ENCODE measurements around the gene PRICKLE2. TPM values are rescaled to one million over a fixed set of nuclear protein-coding genes. Genes with fewer than 3 reads are reported as not detected.

Gene PRICKLE2
- total and polyA plus RNA-seq, 4 donors: 0.89 to 8.0 (median 3.2) TPM

DNA sequence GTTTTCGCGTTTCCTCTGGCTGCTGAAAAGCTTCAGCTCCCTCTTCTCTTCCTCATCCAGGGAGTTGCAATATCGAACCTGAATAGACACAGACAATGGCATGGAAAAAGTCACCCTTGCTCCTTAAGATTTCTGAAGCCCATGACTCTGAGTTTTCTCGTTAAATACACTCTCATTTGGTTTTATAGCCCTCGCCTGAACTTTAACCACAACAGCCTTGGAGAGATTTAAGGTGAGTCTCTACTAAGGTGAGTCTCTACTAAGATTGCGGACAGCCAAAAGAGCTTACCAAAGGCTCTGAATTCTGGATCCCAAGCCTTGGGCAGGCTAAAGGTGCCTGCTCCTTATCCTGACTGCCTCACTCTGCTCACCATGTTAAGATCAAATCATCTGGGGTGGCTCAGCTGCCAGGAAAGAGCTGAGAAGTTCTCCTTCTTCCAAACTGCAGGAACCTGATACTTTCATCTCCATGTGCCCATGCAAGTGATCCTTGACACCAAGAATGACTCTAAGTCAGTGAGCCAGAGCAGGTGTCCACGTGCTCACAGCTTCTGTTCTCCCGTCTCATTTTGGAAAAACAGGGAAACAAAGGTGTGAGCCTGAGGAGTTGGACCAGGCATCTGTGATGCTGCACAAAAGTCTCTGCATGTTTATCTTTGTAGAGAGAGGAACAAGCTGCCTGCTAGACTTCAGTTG lies 65.1 kb downstream of the PRICKLE2 start:
- H3K9ac ChIP-seq (ENCODE audit: low read depth in 1 of 2, low read length in 2 of 2): no peak overlapping the region
- H3K27ac ChIP-seq (ENCODE audit: low read depth in 1 of 2, low read length in 2 of 2): no peak overlapping the region
- H3K4me3 ChIP-seq (ENCODE audit: low read depth in 1 of 3, low read length in 3 of 3): no peak overlapping the region
- peaks cover 0 to 4% (median 0%) of the 10 kb centered on the region in 4 donors for H3K27me3 ChIP-seq (ENCODE audit: control insufficient read depth in 4 of 4, insufficient read depth in 4 of 4, low read length in 3 of 4)
- peaks cover 0 to 5% (median 0%) of the 10 kb centered on the region in 4 donors for H3K36me3 ChIP-seq (ENCODE audit: control insufficient read depth in 4 of 4, insufficient read depth in 3 of 4, low read depth in 1 of 4, low read length in 3 of 4)
- 84% methylated on average over 8 of the region's 8 CpGs for WGBS
- no peaks in the 10 kb centered on the region for H3K4me1 ChIP-seq (ENCODE audit: control insufficient read depth in 4 of 4, insufficient read depth in 4 of 4, low read length in 3 of 4)
- DNase-seq (ENCODE audit: low spot score): no peak
- H3K9me3 ChIP-seq (ENCODE audit: control insufficient read depth in 4 of 4, low read length in 3 of 4): no peaks in the 10 kb centered on the region
- TF ChIP-seq MAX (IDR thresholded peaks at IDR 0.05) (no peak), FOXA1 (IDR thresholded peaks at IDR 0.05) (no peak), RXRA (IDR thresholded peaks at IDR 0.05) (no peak)

DNA sequence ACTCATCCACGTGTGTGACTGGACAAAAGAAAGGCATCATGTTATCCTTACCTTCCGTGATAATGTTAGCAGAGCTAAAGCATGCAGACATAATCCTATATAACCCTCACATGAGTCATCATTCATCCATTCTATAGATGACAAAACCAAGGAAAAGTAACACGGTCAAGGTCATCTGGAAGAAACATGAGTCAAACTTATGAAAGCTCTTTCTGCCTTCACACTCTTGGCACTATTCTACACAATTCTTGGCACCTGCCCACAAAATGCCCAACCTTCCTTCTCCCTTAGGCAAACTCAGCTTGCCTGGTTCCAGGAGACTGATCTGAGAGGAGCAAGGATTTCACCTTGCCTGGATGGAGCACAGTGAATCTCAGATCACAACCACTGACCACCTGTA lies 66.9 kb downstream of the PRICKLE2 start:
- H3K27ac ChIP-seq (ENCODE audit: low read depth in 1 of 2, low read length in 2 of 2): no peak overlapping the region
- WGBS: 83% methylated on average over 3 of the region's 3 CpGs
- DNase-seq (ENCODE audit: low spot score): no peak

DNA sequence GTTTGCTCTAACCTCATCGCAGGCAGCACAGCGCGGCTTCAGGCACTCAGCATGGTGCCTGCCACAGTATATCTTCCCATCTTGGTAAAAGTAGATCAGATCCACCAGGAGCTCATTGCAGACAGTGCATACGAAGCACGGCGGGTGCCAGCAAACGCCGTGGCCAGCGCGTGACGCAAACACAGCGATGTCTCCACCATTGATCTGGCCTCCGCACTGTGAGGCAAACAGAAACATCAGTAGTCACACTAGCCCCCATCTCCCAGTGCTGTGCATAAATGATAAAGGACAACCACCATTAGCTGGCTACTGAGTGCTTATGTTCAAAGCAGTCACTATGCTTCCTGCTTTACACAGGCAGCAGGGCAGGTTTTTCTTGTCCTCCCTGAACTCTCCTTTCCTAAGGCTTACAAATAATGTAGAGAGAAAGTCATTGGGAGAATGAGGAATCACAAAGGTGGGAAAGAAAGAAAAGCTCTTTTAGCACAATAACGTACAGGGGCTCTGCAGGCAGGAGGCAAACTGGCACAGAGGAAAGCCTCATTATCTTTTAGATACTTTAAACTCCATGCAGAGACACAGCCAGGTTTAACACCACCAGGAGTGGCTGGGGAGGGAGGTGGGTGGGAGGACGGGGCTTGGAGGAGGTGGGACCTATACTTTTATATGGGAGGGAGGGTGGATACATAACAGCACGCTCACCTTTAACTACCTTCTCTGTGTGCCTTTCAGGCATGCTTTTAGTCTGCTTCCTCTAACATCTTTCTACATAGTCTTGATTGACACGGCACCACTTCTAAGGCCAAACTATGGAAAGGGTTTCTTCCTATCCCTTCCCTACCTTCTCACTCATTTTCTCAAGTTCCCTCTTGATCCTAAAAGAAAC lies 67.9 kb downstream of the PRICKLE2 start:
- no peak for DNase-seq (ENCODE audit: low spot score)
- TF ChIP-seq HNF4G (IDR thresholded peaks at IDR 0.05) (no peak), EGR1 (IDR thresholded peaks at IDR 0.05; ENCODE audit: low read depth in 2 of 2) (no peak), NR2F2 (IDR thresholded peaks at IDR 0.05) (no peak), CTCF (IDR thresholded peaks at IDR 0.05; ENCODE audit: low read depth, low read length, missing input control) (no peak)
- H3K4me3 ChIP-seq (ENCODE audit: low read depth in 1 of 3, low read length in 3 of 3): no peak overlapping the region
- 94% methylated on average over 17 of the region's 17 CpGs for WGBS
- H3K4me1 ChIP-seq (ENCODE audit: control insufficient read depth in 4 of 4, insufficient read depth in 4 of 4, low read length in 3 of 4): no peaks in the 10 kb centered on the region
- H3K27me3 ChIP-seq (ENCODE audit: control insufficient read depth in 4 of 4, insufficient read depth in 4 of 4, low read length in 3 of 4): no peaks in the 10 kb centered on the region
- H3K9ac ChIP-seq (ENCODE audit: low read depth in 1 of 2, low read length in 2 of 2): no peak overlapping the region
- no peaks in the 10 kb centered on the region for H3K9me3 ChIP-seq (ENCODE audit: control insufficient read depth in 4 of 4, low read length in 3 of 4)
- peaks cover 0 to 5% (median 0%) of the 10 kb centered on the region in 4 donors for H3K36me3 ChIP-seq (ENCODE audit: control insufficient read depth in 4 of 4, insufficient read depth in 3 of 4, low read depth in 1 of 4, low read length in 3 of 4)
- H3K27ac ChIP-seq (ENCODE audit: low read depth in 1 of 2, low read length in 2 of 2): no peak overlapping the region

More for the DNA sequence above, 66.9 kb downstream of the PRICKLE2 start:
- peaks cover 0 to 1% (median 0%) of the 10 kb centered on the region in 4 donors for H3K27me3 ChIP-seq (ENCODE audit: control insufficient read depth in 4 of 4, insufficient read depth in 4 of 4, low read length in 3 of 4)
- H3K36me3 ChIP-seq (ENCODE audit: control insufficient read depth in 4 of 4, insufficient read depth in 3 of 4, low read depth in 1 of 4, low read length in 3 of 4): peaks cover 0 to 5% (median 0%) of the 10 kb centered on the region in 4 donors
- no peaks in the 10 kb centered on the region for H3K9me3 ChIP-seq (ENCODE audit: control insufficient read depth in 4 of 4, low read length in 3 of 4)
- TF ChIP-seq, protein P1, sequence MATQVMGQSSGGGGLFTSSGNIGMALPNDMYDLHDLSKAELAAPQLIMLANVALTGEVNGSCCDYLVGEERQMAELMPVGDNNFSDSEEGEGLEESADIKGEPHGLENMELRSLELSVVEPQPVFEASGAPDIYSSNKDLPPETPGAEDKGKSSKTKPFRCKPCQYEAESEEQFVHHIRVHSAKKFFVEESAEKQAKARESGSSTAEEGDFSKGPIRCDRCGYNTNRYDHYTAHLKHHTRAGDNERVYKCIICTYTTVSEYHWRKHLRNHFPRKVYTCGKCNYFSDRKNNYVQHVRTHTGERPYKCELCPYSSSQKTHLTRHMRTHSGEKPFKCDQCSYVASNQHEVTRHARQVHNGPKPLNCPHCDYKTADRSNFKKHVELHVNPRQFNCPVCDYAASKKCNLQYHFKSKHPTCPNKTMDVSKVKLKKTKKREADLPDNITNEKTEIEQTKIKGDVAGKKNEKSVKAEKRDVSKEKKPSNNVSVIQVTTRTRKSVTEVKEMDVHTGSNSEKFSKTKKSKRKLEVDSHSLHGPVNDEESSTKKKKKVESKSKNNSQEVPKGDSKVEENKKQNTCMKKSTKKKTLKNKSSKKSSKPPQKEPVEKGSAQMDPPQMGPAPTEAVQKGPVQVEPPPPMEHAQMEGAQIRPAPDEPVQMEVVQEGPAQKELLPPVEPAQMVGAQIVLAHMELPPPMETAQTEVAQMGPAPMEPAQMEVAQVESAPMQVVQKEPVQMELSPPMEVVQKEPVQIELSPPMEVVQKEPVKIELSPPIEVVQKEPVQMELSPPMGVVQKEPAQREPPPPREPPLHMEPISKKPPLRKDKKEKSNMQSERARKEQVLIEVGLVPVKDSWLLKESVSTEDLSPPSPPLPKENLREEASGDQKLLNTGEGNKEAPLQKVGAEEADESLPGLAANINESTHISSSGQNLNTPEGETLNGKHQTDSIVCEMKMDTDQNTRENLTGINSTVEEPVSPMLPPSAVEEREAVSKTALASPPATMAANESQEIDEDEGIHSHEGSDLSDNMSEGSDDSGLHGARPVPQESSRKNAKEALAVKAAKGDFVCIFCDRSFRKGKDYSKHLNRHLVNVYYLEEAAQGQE (IDR thresholded peaks at IDR 0.05): no peak
- TF ChIP-seq FOXA2 (IDR thresholded peaks at IDR 0.05) (no peak), TAF1 (conservative IDR thresholded peaks at IDR 0.05) (no peak), RAD21 (IDR thresholded peaks at IDR 0.05) (no peak)
- no peaks in the 10 kb centered on the region for H3K4me1 ChIP-seq (ENCODE audit: control insufficient read depth in 4 of 4, insufficient read depth in 4 of 4, low read length in 3 of 4)
- no peak overlapping the region for H3K9ac ChIP-seq (ENCODE audit: low read depth in 1 of 2, low read length in 2 of 2)
- H3K4me3 ChIP-seq (ENCODE audit: low read depth in 1 of 3, low read length in 3 of 3): no peak overlapping the region

All from liver (tissue), 9 donors.